Stimulated activated CD4-positive, alpha-beta T cell treated with anti-CD3 and anti-CD28 coated beads, Interleukin-1b, Interleukin-23, amount 100 ng/mL, for 4 hours (primary cell): ENCODE results near the gene GSTM2.

ENCODE experiments used
- DNase-seq, 2 donors: peaks; one replicate each; pipeline ENCODE4 v3.0.0-alpha.2; 2020; ENCODE audit warnings: low read depth in 2 of 2

The GSTM2 gene

DNA sequence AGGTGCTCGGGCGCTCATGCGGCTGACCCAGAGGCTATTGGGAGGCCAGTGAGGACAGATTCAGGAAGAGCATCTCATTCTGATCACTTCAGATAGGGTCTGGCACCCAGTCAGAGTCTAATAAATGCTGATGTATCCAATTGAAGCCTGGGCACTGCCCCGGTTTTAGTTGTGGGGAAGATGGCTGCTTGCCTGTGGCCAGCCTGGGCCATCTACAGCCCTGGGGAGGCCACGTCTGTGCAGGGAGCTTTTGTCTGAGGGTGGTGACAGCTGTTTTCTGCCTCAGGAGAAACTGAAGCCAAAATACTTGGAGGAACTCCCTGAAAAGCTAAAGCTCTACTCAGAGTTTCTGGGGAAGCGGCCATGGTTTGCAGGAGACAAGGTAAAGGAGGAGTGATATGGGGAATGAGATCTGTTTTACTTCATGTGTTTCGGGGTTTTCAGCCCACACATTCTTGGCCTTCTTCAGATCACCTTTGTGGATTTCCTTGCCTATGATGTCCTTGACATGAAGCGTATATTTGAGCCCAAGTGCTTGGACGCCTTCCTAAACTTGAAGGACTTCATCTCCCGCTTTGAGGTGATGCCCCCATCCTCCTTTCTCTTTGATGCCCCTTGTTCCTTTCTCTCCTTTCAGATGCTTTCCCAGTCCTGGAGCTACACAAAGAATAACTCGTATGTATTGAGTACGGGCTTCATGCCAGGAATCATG is 47.0 kb downstream of the GSTM2 start:
- no peak for DNase-seq

DNA sequence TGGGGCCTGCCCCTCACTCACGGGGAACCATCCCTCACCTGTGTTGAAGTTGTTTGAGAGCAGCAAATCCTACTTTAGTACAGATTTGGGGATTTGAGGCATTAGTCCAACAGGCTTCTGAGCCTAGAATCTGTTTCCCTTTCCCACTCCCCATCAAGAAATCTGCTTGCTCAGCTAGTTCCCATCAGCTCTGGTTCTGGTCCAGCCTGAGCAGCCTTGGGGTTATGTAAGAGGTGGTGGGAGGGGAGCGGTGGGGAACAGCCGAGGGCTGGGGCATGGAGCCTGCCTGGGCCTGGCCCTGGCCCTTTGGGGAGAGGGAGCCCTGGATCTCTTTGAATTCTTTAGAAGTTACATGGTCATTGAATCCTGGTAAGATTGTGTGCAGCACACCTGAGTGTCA is 48.3 kb downstream of the GSTM2 start:
- DNase-seq, result no peak

DNA sequence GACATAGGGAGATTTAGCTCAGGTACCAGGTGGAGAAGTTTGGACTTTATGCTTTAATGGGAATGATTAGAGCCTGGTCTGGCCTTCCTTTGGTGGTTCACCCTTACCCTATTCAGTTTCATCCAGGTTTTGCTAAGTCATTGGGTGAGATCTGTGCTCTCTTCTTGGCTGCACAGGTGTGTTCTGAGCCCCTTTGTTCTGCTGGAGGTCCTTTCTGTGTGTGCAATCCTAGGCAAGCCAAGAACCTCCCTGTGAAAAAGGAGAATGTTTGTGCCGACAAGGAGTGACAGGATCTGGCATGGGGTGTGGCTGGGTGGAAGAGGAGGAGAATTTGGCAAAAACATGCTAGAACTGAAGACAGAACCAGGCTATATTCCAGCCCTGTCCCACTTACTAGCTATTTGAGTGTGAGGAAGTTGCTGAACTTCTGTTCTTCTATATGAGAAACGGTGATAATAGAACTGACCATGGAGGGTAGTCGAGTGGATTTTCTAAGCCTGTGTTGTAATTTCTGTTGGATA is 48.8 kb downstream of the GSTM2 start:
- no peak for DNase-seq

DNA sequence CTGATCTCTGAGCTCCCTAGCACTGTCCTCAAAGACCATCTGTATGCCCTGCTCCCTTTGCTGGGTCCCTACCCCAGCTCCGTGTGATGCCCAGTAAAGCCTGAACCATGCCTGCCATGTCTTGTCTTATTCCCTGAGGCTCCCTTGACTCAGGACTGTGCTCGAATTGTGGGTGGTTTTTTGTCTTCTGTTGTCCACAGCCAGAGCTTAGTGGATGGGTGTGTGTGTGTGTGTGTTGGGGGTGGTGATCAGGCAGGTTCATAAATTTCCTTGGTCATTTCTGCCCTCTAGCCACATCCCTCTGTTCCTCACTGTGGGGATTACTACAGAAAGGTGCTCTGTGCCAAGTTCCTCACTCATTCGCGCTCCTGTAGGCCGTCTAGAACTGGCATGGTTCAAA is 49.9 kb downstream of the GSTM2 start:
- DNase-seq, result no peak

DNA sequence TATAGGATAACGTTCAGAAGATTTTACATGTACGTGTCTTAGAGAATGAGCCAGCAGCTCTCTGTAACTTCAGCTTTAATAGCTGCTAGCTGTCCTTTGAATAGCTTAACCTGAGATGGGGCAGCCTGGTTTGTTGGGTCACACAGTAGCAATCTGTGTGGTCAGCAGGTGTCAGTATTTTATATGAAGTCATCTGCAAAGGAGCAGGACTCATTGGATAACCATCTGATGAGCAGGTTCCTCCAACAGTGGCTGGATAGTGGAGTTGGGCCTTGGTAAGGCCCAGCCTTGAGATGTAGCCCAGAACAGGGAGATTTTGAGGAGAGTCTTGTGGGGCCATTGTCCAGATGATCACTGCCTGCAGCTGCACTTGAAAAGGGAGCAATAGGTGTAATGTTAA is 50.6 kb downstream of the GSTM2 start:
- no peak for DNase-seq

DNA sequence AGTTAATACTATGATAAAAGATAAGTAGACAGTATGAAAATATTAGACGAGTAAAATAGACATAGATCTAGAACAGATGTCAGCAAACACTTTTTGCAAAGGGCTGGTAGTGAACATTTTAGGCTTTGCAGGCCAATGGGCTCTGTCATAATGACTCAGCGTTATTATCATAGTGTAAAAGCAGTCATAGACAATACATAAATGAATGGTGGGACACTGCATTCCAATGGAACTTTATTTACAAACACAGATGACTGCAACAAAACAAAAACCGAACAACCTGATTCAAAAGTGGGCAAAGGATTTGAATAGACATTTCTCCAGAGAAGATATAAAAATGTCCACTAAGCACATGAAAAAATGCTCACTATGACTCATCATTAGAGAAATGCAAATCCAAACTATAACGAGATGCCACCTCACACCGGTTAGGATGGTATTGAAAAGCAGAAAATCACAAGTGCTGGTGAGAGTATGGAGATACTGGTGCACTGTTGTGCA is 51.5 kb downstream of the GSTM2 start:
- no peak for DNase-seq

DNA sequence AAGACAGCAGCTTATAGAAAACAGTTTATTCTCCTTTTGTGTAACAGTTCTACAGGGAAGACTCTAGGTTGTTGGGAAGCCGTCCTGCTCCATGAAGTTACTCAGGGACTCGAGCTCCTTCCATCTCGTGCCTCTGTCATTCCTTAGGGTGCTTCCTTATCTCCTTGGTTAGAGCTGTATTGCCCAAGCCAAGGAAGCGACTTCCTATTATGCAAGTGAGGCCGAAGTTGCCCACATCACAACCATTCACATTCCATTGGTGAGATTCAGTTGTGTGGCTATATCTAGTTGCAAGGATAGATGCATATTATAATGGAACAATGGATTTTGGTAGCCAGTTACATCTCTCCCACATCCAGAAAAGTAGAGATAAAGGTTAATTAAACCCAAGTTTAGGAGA is 53.2 kb downstream of the GSTM2 start:
- DNase-seq, result no peak

DNA sequence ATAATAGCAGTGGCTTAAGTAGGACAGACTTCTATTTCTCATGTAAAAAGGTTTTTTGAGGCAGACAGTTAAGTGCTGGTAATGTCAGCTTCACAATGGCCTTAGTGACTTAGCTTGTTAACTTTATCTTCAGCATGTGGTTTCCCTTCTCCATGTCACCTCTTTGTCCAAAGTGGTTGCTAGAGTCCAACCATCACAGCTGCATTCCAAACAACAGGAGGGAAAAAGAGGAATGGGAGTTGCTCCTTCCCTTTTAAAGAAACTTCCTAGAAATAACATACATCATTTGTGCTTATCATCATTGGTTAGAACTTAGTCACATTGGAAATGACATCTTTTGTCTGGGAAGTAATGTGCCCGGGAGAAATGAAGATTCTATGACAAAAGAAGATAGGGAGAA is 54.1 kb downstream of the GSTM2 start:
- no peak for DNase-seq

DNA sequence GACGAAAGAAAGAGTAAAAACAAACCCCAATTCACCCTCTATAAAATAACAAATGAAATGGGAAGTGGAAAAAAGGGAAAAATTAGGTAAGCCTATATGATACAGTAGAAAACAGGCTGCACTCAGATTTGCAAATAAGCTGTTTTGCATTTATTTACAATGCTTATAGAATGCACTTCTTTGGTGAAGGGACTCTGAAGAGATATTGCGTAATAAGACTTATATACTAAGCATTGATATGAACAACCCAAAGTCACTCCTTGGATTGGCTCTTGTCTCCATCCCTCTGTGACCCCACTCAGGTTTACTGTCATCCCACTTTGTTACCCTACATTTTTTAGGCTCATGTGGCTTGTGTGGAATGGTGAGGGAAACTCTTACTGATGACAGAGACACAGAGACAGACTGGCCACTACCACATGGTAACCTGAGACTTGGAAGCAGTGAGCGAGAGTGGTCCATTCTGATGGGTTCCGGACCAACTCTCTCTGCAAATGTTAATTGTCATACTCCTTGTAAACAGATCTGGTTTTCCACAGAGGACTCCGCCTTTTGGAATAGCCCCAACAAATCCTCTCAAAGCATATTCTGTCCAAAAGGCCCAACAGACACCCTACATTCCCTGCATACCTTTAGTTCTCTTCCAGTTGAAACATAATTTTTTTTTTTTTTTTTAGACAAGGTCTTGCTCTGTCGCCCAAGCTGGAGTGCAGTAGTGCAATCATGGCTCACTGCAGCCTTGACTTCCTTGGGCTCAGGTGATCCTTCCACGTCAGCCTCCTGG is 55.2 kb downstream of the GSTM2 start:
- no peak for DNase-seq
